ENCODE results near the gene CCNE1.

- TF ChIP-seq ZNF75D (CRISPR knock-in tag; IDR thresholded peaks at IDR 0.05; ENCODE audit: borderline replicate concordance) (no peak), SMC3 (IDR thresholded peaks at IDR 0.05; ENCODE audit: low read length) (no peak), SNAPC2 (CRISPR knock-in tag; IDR thresholded peaks at IDR 0.05) (no peak), FOXO4 (CRISPR knock-in tag; conservative IDR thresholded peaks at IDR 0.05) (no peak), CREM (IDR thresholded peaks at IDR 0.05) (no peak), CREM (CRISPR knock-in tag; IDR thresholded peaks at IDR 0.05) (no peak), ZFP41 (CRISPR knock-in tag; IDR thresholded peaks at IDR 0.05; ENCODE audit: borderline replicate concordance) (no peak), ZIK1 (CRISPR knock-in tag; IDR thresholded peaks at IDR 0.05; ENCODE audit: borderline replicate concordance, low read depth) (no peak), POLR2AphosphoS5 (IDR thresholded peaks at IDR 0.05; ENCODE audit: low read depth, low read length) (no peak), HOXA9 (CRISPR knock-in tag; IDR thresholded peaks at IDR 0.05; ENCODE audit: borderline replicate concordance) (no peak), CREB1 (IDR thresholded peaks at IDR 0.05) (no peak), CREB1 (CRISPR knock-in tag; IDR thresholded peaks at IDR 0.05) (no peak), ZNF746 (CRISPR knock-in tag; IDR thresholded peaks at IDR 0.05) (no peak), POLR2A (IDR thresholded peaks at IDR 0.05; ENCODE audit: insufficient read depth in 1 of 2, low read depth in 2 of 2, low read length in 2 of 2) (no peak)
These were observed 42.2 kb downstream of the CCNE1 start for GRCh38 chr19:29854033-29854432.
